Fibroblast of mammary gland (primary cell): ENCODE data around the gene MALSU1.

Experiments
- DNase-seq: peaks from one replicate; pipeline ENCODE4 v3.0.0-alpha.2; 2010; ENCODE audit warnings: low read depth
- H3K4me3 ChIP-seq: 2 replicates; pipeline ENCODE4 v1.5.1; 2011; ENCODE audit warnings: low read depth, mild to moderate bottlenecking, low read length, moderate library complexity; ENCODE audit not compliant: control insufficient read depth
- TF ChIP-seq, protein P1 (sequence below): conservative IDR thresholded peaks from 2 replicates; pipeline ENCODE4 v1.5.1; 2011; ENCODE audit warnings: low read depth, low read length, inconsistent platforms; ENCODE audit not compliant: control insufficient read depth, insufficient read depth

Gene MALSU1

DNA sequence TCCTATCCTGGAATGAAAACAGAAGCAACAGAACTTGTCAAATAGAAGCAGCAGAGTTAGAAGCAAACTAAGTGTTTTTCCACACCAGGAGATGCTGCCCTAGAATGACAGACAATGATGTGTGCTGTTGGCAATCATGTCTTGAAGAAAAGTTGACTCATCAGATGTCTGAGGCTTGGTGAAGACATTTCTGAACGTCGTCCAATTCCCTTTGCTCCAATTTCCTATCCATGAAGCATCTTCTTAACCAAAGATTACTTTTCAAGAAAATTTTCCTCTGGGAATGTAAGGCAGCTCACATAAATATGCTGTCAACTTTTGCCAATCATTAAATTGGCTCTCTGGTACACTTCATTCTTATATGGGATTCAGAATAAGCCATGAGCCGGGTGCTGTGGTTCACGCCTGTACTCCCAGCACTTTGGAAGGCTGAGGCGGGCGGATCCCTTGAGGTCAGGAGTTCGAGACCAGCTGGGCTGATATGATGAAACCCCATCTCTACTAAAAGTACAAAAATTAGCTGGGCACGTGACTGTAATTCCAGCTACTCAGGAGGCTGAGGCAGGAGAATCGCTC is 34.6 kb downstream of the MALSU1 start:
- TF ChIP-seq, protein P1, sequence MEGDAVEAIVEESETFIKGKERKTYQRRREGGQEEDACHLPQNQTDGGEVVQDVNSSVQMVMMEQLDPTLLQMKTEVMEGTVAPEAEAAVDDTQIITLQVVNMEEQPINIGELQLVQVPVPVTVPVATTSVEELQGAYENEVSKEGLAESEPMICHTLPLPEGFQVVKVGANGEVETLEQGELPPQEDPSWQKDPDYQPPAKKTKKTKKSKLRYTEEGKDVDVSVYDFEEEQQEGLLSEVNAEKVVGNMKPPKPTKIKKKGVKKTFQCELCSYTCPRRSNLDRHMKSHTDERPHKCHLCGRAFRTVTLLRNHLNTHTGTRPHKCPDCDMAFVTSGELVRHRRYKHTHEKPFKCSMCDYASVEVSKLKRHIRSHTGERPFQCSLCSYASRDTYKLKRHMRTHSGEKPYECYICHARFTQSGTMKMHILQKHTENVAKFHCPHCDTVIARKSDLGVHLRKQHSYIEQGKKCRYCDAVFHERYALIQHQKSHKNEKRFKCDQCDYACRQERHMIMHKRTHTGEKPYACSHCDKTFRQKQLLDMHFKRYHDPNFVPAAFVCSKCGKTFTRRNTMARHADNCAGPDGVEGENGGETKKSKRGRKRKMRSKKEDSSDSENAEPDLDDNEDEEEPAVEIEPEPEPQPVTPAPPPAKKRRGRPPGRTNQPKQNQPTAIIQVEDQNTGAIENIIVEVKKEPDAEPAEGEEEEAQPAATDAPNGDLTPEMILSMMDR = no peak
- H3K4me3 ChIP-seq = no peak overlapping the region
- peak; percentile 99 for DNase-seq

DNA sequence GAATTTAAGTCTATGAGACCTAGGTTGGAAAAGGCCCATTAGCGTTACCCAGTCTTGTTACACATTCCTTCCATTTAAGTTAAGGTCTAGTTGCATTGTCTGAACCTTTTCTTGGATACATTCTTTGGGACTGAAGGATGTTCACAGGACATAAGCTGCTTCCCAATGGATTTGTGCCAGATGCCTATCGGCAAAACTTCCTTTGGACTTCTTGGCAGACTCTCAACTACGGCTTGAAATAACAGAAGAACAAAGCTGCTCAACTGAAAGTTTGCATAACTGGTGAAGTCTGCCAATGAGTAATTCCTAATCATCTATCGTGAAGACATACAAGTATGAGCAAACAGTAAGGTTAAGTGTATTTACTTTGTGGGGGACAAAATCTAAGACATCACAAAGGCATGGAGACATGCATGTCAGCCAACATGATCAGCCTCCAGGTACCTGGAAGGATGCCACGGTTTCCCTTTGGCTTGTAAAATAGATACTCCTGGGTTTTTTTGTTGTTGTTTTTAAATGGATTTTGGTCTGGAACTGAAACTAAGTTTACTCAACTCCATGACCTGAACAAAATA is 35.4 kb downstream of the MALSU1 start:
- TF ChIP-seq, protein P1 = no peak
- H3K4me3 ChIP-seq = no peak overlapping the region
- peak; percentile 99 for DNase-seq

DNA sequence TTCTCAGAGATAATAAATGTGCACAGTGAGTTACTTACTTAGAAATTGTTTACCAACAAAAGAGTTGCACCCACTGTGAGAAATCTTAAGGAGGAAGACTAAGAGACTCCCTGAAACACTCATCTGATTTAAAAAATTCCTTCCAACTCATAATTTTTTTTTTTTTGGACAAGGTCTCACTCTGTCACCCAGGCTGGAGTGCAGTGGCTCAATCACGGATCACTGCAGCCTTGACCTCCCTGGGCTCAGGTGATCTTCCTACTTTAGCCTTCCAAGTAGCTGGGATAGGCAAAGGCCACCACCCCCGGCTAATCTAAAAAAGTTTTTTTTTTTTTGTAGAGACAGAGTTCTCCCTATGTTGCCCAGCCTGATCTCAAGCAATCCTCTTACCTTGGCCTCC is 36.0 kb downstream of the MALSU1 start:
- no peak for DNase-seq
- no peak overlapping the region for H3K4me3 ChIP-seq
- TF ChIP-seq, protein P1 = no peak

DNA sequence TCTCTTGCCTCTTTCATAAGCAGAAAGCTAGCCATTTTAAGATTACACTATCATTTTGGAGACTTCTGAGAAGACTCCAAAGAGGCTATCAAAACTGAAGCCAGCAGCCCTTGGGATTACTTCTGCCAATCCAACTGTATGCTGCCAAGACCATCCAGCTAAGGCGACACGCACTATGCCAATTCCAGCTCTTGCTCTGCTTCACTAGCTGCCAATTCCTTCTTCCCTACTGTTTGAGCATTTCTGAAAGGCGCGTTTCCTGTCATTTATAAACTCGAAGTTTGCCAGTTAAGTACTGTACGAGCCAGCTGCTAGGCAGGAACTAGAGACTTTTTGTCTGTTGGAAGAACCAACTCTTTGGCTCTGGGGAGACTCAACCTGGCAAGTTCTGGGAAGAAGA is 36.5 kb downstream of the MALSU1 start:
- TF ChIP-seq, protein P1 = no peak
- no peak overlapping the region for H3K4me3 ChIP-seq
- no peak for DNase-seq

DNA sequence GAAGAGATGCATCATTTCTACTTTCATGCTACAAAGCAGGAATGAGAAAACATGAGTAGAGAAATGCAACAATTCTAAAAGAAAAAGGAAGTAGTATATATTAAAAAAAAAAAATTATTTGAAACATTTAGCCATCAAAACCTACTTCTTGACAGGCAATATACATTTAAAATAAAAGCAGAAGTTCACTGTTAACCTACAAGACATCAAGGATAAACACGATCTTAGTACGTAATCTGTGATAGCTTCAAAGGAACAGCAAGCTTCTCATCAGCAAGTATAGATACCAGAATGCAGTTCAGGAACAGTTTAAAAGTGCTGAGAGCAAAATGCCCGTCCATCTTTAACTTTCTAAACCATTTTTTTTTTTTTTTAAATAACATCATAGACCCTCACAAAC is 36.9 kb downstream of the MALSU1 start:
- TF ChIP-seq, protein P1 = no peak
- no peak overlapping the region for H3K4me3 ChIP-seq
- DNase-seq = no peak

DNA sequence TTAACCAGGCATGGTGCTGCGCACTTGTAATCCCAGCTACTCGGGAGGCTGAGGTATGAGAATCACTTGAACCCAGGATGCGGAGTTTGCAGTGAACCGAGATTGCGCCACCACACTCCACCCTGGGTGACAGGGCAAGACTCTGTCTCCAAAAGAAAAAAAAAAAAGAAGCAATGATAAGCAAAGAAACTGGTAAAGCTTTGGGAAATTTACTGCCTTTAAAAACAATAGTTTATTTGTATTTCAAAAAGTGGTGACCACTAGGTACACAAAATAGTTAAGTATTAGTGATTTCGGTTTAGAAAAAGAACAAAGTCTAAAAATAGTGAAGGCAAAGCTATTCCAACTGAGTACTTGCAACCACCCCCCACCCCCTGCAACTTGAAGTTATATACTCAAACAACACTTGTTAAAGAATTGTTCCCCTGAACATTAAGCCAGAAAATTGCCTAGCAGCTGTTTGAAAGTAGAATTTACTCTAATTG is 37.7 kb downstream of the MALSU1 start:
- no peak for DNase-seq
- TF ChIP-seq, protein P1 = no peak
- H3K4me3 ChIP-seq = no peak overlapping the region
